Thymus (tissue), 11 donors: ENCODE results near the gene CD4. TPM values are rescaled to one million over a fixed set of nuclear protein-coding genes. Genes with fewer than 3 reads are reported as not detected.

Source experiments
- DNase-seq, 9 donors: peaks; one replicate each; pipeline ENCODE4 v3.0.0-alpha.2; 2013; ENCODE audit warnings: low spot score in 9 of 9, low read depth in 6 of 9, missing footprints in 1 of 9
- H3K27ac ChIP-seq, 2 donors: one replicate each; pipeline ENCODE4 v1.5.1; 2013; ENCODE audit warnings: control low read depth in 1 of 2, low read depth in 1 of 2, low read length in 1 of 2, mild to moderate bottlenecking in 1 of 2, moderate library complexity in 1 of 2
- H3K27me3 ChIP-seq, 2 donors: one replicate each; pipeline ENCODE4 v1.5.1; 2013; ENCODE audit warnings: low read length in 1 of 2; ENCODE audit not compliant: control insufficient read depth in 2 of 2, insufficient read depth in 1 of 2
- H3K36me3 ChIP-seq, 2 donors: one replicate each; pipeline ENCODE4 v1.5.1; 2013; ENCODE audit warnings: low read length in 1 of 2, mild to moderate bottlenecking in 1 of 2, moderate library complexity in 1 of 2; ENCODE audit not compliant: control insufficient read depth in 2 of 2, insufficient read depth in 2 of 2
- H3K4me1 ChIP-seq, 2 donors: one replicate each; pipeline ENCODE4 v1.5.1; 2013; ENCODE audit warnings: low read length in 2 of 2; ENCODE audit not compliant: control insufficient read depth in 2 of 2, insufficient read depth in 2 of 2
- H3K4me3 ChIP-seq, 2 donors: one replicate each; pipeline ENCODE4 v1.5.1; 2013; ENCODE audit warnings: low read length in 2 of 2, control low read depth in 1 of 2, mild to moderate bottlenecking in 1 of 2
- H3K9me3 ChIP-seq, 2 donors: one replicate each; pipeline ENCODE4 v1.5.1; 2013; ENCODE audit warnings: low read length in 1 of 2, mild to moderate bottlenecking in 1 of 2; ENCODE audit not compliant: control insufficient read depth in 2 of 2, insufficient read depth in 1 of 2
- WGBS: extraction: QIAGEN DNeasy Blood & Tissue Kit; methylation state at CpG from one replicate; pipeline ENCODE4 v1.1.7; 2013; 5-methylcytosine and 5-hydroxymethylcytosine counted together
- polyA plus RNA-seq: library from polyadenylated mRNA; stranded (reverse); fragments of 200-250 nt; gene quantifications from one replicate; pipeline ENCODE4 v1.2.3, GENCODE V29; 2013
- total RNA-seq: library from RNA; stranded (reverse); fragments of 120-200 nt; gene quantifications from one replicate; pipeline ENCODE4 v1.2.4, GENCODE V29; 2013
- donor health status: healthy.

The CD4 gene
- total and polyA plus RNA-seq, 2 donors, result 50.9 to 91.9 TPM

GRCh38 chr12:6750506-6750905 is 38.8 kb upstream of the CD4 start:
- WGBS, result 94% methylated on average over 4 of the region's 4 CpGs
- Histone ChIP-seq H3K36me3 (peaks cover 48 to 60% of the 10 kb centered on the region in 2 donors), H3K27ac (no peak overlapping the region)

DNA sequence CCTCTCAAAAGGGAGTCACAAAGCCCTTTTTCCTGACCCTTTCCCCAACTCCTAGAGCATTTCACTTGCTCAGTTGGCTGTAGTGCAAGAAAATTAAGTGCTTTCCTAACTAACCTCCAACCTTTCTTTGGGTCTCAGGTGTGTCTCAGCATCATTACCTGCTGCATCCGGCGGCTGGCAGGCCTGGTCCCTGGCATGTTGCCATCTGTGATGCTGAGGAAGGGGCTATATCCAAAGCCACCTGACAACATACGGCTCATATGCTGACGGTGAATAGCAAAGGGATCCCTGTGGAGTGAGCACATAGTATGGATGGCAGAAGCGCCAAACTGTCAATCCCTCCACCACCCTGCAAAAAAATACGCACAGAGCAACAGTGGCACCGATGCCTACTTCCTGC is 37.6 kb upstream of the CD4 start:
- peak overlapping the region in 1 of 2 donors; percentile 60 for H3K27ac ChIP-seq
- H3K36me3 ChIP-seq, result peaks cover 41 to 50% of the 10 kb centered on the region in 2 donors
- H3K27me3 ChIP-seq, result no peaks in the 10 kb centered on the region
- peak overlapping the region in 1 of 2 donors; percentile 91 for H3K4me3 ChIP-seq
- 95% methylated on average over 7 of the region's 7 CpGs for WGBS
- H3K4me1 ChIP-seq, result peaks cover 9 to 22% of the 10 kb centered on the region in 2 donors
- DNase-seq, result no peak
- H3K9me3 ChIP-seq, result no peaks in the 10 kb centered on the region

More at GRCh38 chr12:6750506-6750905, 38.8 kb upstream of the CD4 start:
- Histone ChIP-seq H3K4me3 (no peak overlapping the region), H3K27me3 (no peaks in the 10 kb centered on the region), H3K4me1 (peaks cover 9 to 30% of the 10 kb centered on the region in 2 donors), H3K9me3 (no peaks in the 10 kb centered on the region)
- no peak for DNase-seq

GRCh38 chr12:6752167-6752920 is 37.0 kb upstream of the CD4 start:
- peak in 1 of 9 donors; percentile 33 for DNase-seq

GRCh38 chr12:6752921-6753771 is 36.2 kb upstream of the CD4 start, which contains the start of gene MLF2:
Gene MLF2, minus strand, starts transcription at chr12:6753141. Its CDS starts 807 bp downstream, at chr12:6752334.
- Histone ChIP-seq H3K27ac (peak within 1 kb of the TSS; percentile 84 to 98), H3K4me1 (peaks cover 9 to 22% of the 10 kb centered on the region in 2 donors), H3K9me3 (no peaks in the 10 kb centered on the region), H3K27me3 (no peaks in the 10 kb centered on the region), H3K4me3 (peak within 1 kb of the TSS; percentile 84 to 91), H3K36me3 (peaks cover 31 to 36% of the 10 kb centered on the region in 2 donors)
- under 1% methylated on average over 62 of the region's 62 CpGs for WGBS
- DNase-seq, result peak; percentile 88 to 97 (median 95)

More at GRCh38 chr12:6752167-6752920, 37.0 kb upstream of the CD4 start:
- Histone ChIP-seq H3K4me3 (peak overlapping the region; percentile 84 to 91), H3K9me3 (no peaks in the 10 kb centered on the region), H3K36me3 (peaks cover 39 to 44% of the 10 kb centered on the region in 2 donors), H3K27me3 (no peaks in the 10 kb centered on the region), H3K27ac (peak overlapping the region; percentile 84 to 98), H3K4me1 (peaks cover 9 to 22% of the 10 kb centered on the region in 2 donors)
- WGBS, result 11% methylated on average over 24 of the region's 24 CpGs

GRCh38 chr12:6753772-6754356 is 35.5 kb upstream of the CD4 start:
- Histone ChIP-seq H3K27me3 (no peaks in the 10 kb centered on the region), H3K27ac (peak overlapping the region in 1 of 2 donors; percentile 98), H3K4me3 (peak overlapping the region; percentile 84 to 91), H3K36me3 (peaks cover 24 to 29% of the 10 kb centered on the region in 2 donors), H3K9me3 (no peaks in the 10 kb centered on the region), H3K4me1 (peaks cover 13 to 29% of the 10 kb centered on the region in 2 donors)
- no peak for DNase-seq
- 4% methylated on average over 7 of the region's 7 CpGs for WGBS

GRCh38 chr12:6754411-6754810 is 34.9 kb upstream of the CD4 start:
- H3K36me3 ChIP-seq, result peaks cover 19 to 24% of the 10 kb centered on the region in 2 donors
- H3K27me3 ChIP-seq, result no peaks in the 10 kb centered on the region
- 98% methylated on average over 2 of the region's 2 CpGs for WGBS
- no peak for DNase-seq
- H3K4me3 ChIP-seq, result no peak overlapping the region
- no peak overlapping the region for H3K27ac ChIP-seq
- peaks cover 13 to 32% of the 10 kb centered on the region in 2 donors for H3K4me1 ChIP-seq
- H3K9me3 ChIP-seq, result no peaks in the 10 kb centered on the region

DNA sequence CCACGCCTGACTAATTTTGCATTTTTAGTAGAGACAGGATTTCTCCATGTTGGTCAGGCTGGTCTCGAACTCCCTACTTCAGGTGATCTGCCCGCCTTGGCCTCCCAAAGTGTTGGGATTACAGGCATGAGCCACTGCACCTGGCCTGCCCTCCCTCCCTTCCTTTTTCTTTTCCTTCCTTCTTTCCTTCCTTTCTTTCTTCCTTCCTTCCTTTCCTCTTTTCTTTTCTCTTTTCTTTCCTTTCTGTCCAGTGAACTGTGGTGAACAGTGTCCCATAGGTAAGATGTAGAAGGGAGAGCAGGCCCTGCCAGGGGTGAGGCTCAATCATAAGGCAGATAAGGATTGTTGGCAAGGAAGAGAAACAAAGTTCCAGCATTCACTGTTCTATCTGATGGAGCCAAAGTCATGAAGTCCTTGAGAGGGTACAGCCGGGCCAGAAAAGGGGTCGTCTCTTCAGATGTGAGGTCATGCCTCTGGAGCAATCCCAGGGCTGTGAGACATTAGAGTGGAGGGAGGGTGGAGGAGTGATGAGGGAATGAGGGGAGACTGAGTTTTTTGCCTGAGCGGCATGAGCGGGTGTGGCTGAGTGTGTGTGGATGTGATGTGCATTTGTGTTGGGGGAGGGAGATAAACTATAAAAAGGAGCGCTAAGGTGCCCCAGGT is 32.2 kb upstream of the CD4 start:
- Histone ChIP-seq H3K27me3 (peaks cover 0 to 4% of the 10 kb centered on the region in 2 donors), H3K4me1 (peaks cover 10 to 25% of the 10 kb centered on the region in 2 donors), H3K36me3 (no peaks in the 10 kb centered on the region), H3K27ac (no peak overlapping the region), H3K4me3 (no peak overlapping the region), H3K9me3 (no peaks in the 10 kb centered on the region)
- 96% methylated on average over 8 of the region's 8 CpGs for WGBS
- no peak for DNase-seq

GRCh38 chr12:6758506-6759095 is 30.7 kb upstream of the CD4 start:
- peaks cover 0 to 6% of the 10 kb centered on the region in 2 donors for H3K27me3 ChIP-seq
- peaks cover 7 to 17% of the 10 kb centered on the region in 2 donors for H3K4me1 ChIP-seq
- WGBS, result 89% methylated on average over 9 of the region's 9 CpGs
- no peaks in the 10 kb centered on the region for H3K36me3 ChIP-seq
- H3K4me3 ChIP-seq, result no peak overlapping the region
- peak in 1 of 9 donors; percentile 55 for DNase-seq
- H3K27ac ChIP-seq, result no peak overlapping the region
- no peaks in the 10 kb centered on the region for H3K9me3 ChIP-seq
